ENCODE measurements around the gene TMBIM1.
"Not testable (repeated sequence)": the region's sequence is repeated elsewhere in the genome, so short reads cannot be mapped to it uniquely, and the experiment has no call there.

The TMBIM1 gene

DNA sequence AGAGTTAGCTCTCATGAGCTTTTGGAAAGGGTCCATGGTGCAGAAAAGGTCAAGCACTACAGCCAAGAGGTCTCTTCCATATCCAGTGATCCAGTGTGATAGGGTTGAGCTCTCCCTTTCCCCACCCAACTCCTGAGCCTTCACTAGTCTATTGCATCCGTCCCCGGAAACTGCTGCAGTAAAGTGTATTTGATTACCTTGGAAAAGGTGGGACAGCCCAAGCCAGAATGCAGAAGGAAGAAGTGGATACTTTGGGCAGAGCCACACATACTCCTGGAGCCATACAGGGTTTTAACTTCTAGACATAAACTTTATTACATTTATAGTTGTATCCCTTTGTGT lies 18.4 kb downstream of the TMBIM1 start:
- H3K9ac ChIP-seq (ENCODE audit: low read depth, low read length) = no peak overlapping the region
- peaks cover 58% of the 10 kb centered on the region for H3K36me3 ChIP-seq (ENCODE audit: insufficient read depth, low read length)
- H3K4me2 ChIP-seq (ENCODE audit: low read length) = no peak overlapping the region
- peaks cover 26% of the 10 kb centered on the region for H3K4me1 ChIP-seq (ENCODE audit: control insufficient read depth, insufficient read depth, low read length)
- H3K9me3 ChIP-seq (replicated peaks; ENCODE audit: low read length) = no peaks in the 10 kb centered on the region
- H3K4me3 ChIP-seq (ENCODE audit: low read length) = no peak overlapping the region
- H3K27me3 ChIP-seq (ENCODE audit: control insufficient read depth, insufficient read depth, low read length) = no peaks in the 10 kb centered on the region

DNA sequence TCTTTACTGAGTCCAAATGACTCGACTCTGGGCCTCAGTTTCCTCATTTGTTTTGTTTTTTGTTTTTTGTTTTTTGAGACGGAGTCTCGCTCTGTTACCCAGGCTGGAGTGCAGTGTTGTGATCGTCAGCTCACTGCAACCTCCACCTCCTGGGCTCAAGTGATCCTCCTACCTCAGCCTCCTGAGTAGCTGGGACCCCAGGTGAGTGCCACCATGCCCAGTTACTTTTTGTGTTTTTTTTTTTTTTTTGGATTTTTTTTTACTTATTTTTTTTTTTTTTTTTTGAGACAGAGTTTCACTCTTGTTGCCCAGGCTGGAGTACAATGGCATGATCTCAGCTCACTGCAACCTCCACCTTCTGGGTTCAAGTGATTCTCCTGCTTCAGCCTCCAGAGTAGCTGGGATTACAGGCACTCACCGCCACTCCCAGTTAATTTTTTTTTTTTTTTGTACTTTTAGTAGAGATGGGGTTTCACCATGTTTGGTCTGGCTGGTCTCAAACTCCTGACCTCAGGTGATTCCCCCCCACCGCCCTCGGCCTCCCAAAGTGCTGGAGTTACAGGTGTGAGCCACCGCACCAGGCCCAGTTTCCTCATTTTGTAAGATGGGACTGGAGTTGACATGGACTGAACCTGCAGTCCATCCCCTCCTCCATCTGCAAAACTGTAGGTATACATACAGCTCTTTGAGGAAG lies 18.9 kb downstream of the TMBIM1 start:
- not testable (repeated sequence) for H3K4me3 ChIP-seq (ENCODE audit: low read length); H3K27me3 ChIP-seq (ENCODE audit: control insufficient read depth, insufficient read depth, low read length); H3K9me3 ChIP-seq (replicated peaks; ENCODE audit: low read length)
- Histone ChIP-seq H3K36me3 (ENCODE audit: insufficient read depth, low read length) (peaks cover 53% of the 10 kb centered on the region), H3K4me1 (ENCODE audit: control insufficient read depth, insufficient read depth, low read length) (peaks cover 27% of the 10 kb centered on the region), H3K4me2 (ENCODE audit: low read length) (peak overlapping the region; percentile 61), H3K9ac (ENCODE audit: low read depth, low read length) (peak overlapping the region; percentile 18)

DNA sequence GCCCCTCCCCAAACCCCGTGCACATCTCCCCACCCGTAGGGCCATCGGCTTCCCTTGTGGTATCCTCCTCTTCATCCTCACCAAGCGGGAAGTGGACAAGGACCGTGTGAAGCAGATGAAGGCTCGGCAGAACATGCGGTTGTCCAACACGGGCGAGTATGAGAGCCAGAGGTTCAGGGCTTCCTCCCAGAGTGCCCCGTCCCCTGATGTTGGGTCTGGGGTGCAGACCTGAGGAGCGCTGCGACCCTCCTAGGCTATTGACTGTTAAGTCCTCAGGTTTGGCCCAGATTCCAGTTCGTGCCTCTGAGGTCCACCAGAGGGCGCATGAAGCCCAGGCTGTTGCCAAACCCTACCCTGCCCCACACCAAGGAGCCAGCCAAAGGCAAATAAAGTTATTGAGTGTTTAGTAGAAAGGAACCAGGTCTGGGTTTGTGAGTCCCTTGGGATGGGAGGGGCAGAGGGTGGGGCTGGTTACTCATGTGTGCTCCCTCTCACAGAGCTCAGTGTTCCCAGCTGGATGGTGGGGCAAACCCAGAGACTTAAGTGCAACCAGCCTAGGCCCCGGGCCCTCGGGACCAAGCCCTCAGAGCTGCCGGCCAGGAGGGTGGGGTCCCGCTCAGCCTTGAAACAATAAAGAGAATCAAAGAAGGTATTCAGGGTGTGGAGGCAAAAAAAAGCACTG lies 19.6 kb downstream of the TMBIM1 start:
- Histone ChIP-seq H3K4me2 (ENCODE audit: low read length) (peak overlapping the region; percentile 86), H3K9ac (ENCODE audit: low read depth, low read length) (peak overlapping the region; percentile 19), H3K4me1 (ENCODE audit: control insufficient read depth, insufficient read depth, low read length) (peaks cover 27% of the 10 kb centered on the region), H3K4me3 (ENCODE audit: low read length) (peak overlapping the region; percentile 36), H3K36me3 (ENCODE audit: insufficient read depth, low read length) (peaks cover 46% of the 10 kb centered on the region), H3K9me3 (replicated peaks; ENCODE audit: low read length) (no peaks in the 10 kb centered on the region), H3K27me3 (ENCODE audit: control insufficient read depth, insufficient read depth, low read length) (no peaks in the 10 kb centered on the region)

DNA sequence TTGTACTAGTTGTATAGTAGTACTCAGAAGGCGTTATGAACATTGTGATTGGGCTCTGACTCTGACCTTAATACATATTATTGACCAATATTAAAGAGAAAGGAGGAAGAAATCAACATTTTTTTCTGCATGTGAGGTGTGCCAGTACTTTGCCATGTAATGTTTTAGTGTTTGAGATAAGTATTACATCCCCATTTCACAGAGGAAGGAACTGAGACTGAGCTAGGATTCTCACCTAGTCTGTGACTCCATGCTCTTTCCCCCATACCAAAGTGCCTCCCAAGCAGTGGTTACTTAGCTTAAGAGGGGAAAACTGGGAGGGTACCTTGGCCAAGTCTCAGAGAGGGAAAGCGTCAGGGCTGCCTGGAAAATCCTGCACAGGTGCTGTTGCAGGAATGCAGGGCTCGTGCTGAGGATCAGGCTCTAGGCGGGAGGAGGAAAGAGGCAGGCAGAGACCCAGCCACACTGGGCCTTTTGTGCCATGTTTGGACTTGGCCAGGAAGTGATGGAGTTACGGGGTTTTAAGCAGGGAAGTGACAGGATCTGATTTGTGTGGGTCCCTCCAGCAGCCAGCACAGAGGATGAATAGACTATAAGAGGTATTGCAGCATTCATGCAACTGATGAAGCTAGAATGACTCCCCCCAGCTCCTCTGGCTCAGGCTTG lies 20.3 kb downstream of the TMBIM1 start:
- peak overlapping the region; percentile 86 for H3K4me2 ChIP-seq (ENCODE audit: low read length)
- peaks cover 43% of the 10 kb centered on the region for H3K36me3 ChIP-seq (ENCODE audit: insufficient read depth, low read length)
- H3K27me3 ChIP-seq (ENCODE audit: control insufficient read depth, insufficient read depth, low read length) = no peaks in the 10 kb centered on the region
- H3K4me3 ChIP-seq (ENCODE audit: low read length) = peak overlapping the region; percentile 91
- H3K9me3 ChIP-seq (replicated peaks; ENCODE audit: low read length) = no peaks in the 10 kb centered on the region
- H3K4me1 ChIP-seq (ENCODE audit: control insufficient read depth, insufficient read depth, low read length) = peaks cover 27% of the 10 kb centered on the region
- peak overlapping the region; percentile 87 for H3K9ac ChIP-seq (ENCODE audit: low read depth, low read length)

DNA sequence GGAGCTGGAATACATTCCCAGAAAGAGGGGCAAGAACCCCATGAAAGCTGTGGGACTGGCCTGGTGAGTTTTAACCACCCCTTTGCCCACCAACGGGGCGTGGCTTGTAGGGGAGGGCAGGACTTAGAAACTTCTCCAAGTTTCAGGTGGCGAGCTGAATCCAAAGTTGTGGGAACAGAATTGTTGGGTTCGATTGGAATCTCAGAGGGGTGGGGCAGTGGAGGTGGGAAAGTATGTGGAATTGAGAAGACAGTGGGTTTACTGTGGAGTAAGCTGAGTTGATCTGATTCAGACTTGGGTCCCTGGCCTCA lies 20.9 kb downstream of the TMBIM1 start:
- Histone ChIP-seq H3K4me1 (ENCODE audit: control insufficient read depth, insufficient read depth, low read length) (peaks cover 27% of the 10 kb centered on the region), H3K4me2 (ENCODE audit: low read length) (peak overlapping the region; percentile 86), H3K36me3 (ENCODE audit: insufficient read depth, low read length) (peaks cover 43% of the 10 kb centered on the region), H3K9ac (ENCODE audit: low read depth, low read length) (peak overlapping the region; percentile 87), H3K9me3 (replicated peaks; ENCODE audit: low read length) (no peaks in the 10 kb centered on the region), H3K4me3 (ENCODE audit: low read length) (peak overlapping the region; percentile 91), H3K27me3 (ENCODE audit: control insufficient read depth, insufficient read depth, low read length) (no peaks in the 10 kb centered on the region)

DNA sequence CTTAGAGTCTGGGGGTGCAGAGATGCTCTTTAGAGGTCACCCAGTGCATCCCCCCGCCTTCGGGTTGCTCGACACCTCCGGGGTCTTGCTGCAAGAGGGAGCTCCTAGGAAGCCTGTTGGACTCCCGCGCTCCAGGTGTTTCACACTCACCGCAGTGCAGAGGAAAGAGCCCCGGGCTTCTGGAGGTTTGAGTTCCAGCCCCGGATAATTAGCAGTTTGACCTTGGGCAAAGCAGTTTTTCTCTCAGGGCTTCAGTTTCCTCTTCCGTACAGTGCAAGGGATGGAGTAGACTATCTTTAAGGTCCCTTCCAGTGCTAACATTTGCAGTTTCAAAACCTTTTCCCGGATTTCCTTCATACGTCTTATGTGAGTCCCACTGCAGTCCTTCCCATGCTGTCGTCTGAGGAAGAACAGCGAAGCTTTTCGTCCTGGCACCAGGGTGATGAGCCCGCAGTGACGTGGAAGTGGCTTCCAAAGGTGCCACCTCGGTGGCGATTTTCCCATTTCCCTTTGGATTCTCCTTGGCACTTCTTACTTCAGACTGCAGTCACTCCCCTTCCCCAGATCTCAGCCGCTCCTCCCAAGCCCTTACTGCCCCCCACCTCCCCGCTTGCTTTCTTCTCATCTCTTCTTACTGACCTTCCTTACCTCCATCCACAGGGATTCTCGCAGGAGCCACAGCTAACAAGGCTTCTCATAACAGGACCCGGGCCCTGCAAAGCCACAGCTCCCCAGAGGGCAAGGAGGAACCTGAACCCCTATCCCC lies 21.4 kb downstream of the TMBIM1 start:
- no peaks in the 10 kb centered on the region for H3K9me3 ChIP-seq (replicated peaks; ENCODE audit: low read length)

DNA sequence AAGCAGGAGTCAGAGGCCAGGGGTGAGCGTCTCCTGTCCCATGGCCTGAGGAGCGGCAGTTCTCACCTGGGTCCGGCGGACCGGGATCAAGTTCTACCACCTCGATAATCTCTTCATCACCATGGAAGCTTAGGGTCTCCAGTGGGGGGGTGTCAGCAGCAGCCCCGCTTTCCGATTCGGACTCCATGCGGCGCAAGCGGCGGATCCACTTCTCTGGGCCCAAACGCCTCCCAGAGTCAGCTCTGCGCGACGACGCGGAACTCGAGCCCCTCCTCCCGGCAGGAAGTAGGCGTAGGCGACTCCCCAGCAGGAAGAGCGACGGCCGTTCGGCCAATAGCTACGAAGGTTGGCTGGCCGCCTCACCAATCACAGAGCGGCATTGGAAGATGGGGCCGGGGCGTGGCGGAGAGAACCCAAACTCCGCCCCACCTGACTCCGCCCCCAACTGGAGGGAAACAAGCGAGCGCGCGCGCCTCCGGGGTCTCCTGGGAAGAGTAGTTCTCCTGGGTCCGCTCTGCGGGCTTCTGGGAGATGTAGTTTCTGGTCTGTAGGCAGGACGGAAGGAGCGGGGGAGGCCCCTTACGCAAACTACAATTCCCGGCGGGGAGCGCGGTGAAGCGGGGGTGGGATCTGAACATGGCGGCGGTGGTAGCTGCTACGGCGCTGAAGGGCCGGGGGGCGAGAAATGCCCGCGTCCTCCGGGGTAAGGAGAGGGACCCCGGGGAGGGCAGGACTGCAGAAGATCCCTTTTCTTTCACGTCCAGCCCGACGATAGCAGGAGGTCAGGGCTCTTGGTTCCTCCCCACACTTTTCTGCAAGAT lies 22.2 kb downstream of the TMBIM1 start, which contains the start of the genes AAMP and PNKD:
Gene AAMP, minus strand, starts transcription at position 238 of the 821 bp plus-strand sequence. Its CDS starts 51 bp downstream, at position 187.
Gene PNKD, plus strand, starts transcription at position 620 of the 821 bp plus-strand sequence. Its CDS starts 17 bp downstream, at position 637.
- Histone ChIP-seq H3K4me3 (ENCODE audit: low read length) (peak within 1 kb of the TSS; percentile 98), H3K27me3 (ENCODE audit: control insufficient read depth, insufficient read depth, low read length) (no peaks in the 10 kb centered on the region), H3K4me2 (ENCODE audit: low read length) (peak within 1 kb of the TSS; percentile 98), H3K9me3 (replicated peaks; ENCODE audit: low read length) (no peaks in the 10 kb centered on the region), H3K9ac (ENCODE audit: low read depth, low read length) (peak within 1 kb of the TSS; percentile 95), H3K4me1 (ENCODE audit: control insufficient read depth, insufficient read depth, low read length) (peaks cover 27% of the 10 kb centered on the region), H3K36me3 (ENCODE audit: insufficient read depth, low read length) (peaks cover 43% of the 10 kb centered on the region)

More for the DNA sequence above, 21.4 kb downstream of the TMBIM1 start:
- Histone ChIP-seq H3K4me3 (ENCODE audit: low read length) (peak overlapping the region; percentile 91), H3K36me3 (ENCODE audit: insufficient read depth, low read length) (peaks cover 43% of the 10 kb centered on the region), H3K9ac (ENCODE audit: low read depth, low read length) (peak overlapping the region; percentile 87), H3K4me1 (ENCODE audit: control insufficient read depth, insufficient read depth, low read length) (peaks cover 27% of the 10 kb centered on the region), H3K4me2 (ENCODE audit: low read length) (peak overlapping the region; percentile 86), H3K27me3 (ENCODE audit: control insufficient read depth, insufficient read depth, low read length) (no peaks in the 10 kb centered on the region)

DNA sequence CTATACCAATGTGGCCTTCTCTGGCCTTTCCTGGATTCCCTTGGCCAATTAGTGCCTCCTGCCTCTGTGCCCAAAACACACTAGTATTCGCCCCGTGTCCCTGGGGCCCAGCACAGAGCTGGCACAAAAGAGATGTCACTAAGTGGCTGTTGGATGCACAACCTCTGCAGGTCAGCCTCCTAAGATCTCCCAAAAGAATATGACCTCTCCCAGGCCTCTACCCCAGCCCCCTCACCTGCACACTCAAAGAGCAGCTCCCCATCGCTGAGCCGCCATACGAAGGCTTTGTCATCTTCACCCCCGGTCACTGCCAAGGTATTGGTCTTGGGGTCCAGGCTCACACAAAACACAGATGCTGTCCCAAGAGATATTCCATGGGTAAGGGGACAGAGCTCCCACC lies 25.0 kb downstream of the TMBIM1 start:
- Histone ChIP-seq H3K4me2 (ENCODE audit: low read length) (no peak overlapping the region), H3K4me3 (ENCODE audit: low read length) (no peak overlapping the region), H3K36me3 (ENCODE audit: insufficient read depth, low read length) (peaks cover 44% of the 10 kb centered on the region), H3K9me3 (replicated peaks; ENCODE audit: low read length) (no peaks in the 10 kb centered on the region), H3K27me3 (ENCODE audit: control insufficient read depth, insufficient read depth, low read length) (no peaks in the 10 kb centered on the region), H3K9ac (ENCODE audit: low read depth, low read length) (no peak overlapping the region), H3K4me1 (ENCODE audit: control insufficient read depth, insufficient read depth, low read length) (peaks cover 19% of the 10 kb centered on the region)

DNA sequence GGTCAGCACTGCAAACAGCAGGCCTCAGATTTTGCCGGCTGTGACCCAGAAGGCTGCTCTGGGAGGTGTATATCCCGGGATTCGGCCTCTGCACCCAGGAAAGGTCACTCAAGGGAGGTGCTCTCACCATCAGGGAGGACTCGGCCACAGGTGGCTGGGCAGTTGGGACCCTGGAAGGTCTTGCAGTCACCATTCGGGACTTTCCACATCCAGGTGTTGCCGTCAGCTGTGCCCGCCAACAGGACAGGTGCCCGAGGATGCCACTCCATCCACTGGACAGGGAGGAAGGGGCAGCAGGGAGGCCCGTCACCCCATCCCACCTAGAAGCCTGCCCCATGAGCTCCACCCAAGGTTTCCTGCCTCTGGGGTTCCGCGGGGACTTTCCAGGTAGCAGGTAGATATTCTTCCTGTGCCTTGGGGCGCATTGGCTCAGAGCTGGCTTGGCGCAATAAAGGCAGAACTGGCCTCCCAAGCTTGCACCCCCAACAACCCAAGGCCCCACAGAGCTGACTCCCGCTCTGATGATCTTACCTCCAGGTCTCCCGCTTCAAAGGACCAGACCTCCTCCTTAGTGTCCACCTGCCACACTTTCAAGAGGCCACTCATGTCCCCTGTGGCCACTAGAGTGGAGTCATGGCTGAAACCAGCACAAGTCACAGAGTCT lies 25.9 kb downstream of the TMBIM1 start:
- no peaks in the 10 kb centered on the region for H3K9me3 ChIP-seq (replicated peaks; ENCODE audit: low read length)
- H3K36me3 ChIP-seq (ENCODE audit: insufficient read depth, low read length) = peaks cover 44% of the 10 kb centered on the region
- H3K4me2 ChIP-seq (ENCODE audit: low read length) = no peak overlapping the region
- H3K4me1 ChIP-seq (ENCODE audit: control insufficient read depth, insufficient read depth, low read length) = peaks cover 10% of the 10 kb centered on the region
- H3K4me3 ChIP-seq (ENCODE audit: low read length) = no peak overlapping the region
- no peaks in the 10 kb centered on the region for H3K27me3 ChIP-seq (ENCODE audit: control insufficient read depth, insufficient read depth, low read length)
- H3K9ac ChIP-seq (ENCODE audit: low read depth, low read length) = no peak overlapping the region

DNA sequence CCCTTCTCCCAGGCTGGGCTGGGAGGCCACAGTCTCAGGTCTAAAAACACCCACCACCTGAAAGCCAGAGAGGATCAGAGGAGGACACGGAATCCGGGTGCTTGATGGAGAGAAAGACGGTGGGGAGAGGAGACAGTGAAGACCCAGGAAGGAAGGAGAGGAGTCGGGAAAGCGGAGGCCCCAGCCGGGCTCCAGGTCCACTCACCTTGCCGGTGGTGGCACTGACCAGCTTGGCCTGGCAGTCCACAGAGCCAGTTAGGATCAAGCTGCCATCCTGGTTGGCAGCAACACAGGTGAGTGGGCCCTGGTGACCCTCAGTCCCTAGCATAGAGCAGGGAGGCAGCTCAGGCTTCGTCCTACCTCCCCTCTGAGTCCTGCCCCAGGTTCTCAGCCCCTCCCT lies 26.7 kb downstream of the TMBIM1 start:
- Histone ChIP-seq H3K4me1 (ENCODE audit: control insufficient read depth, insufficient read depth, low read length) (peaks cover 9% of the 10 kb centered on the region), H3K36me3 (ENCODE audit: insufficient read depth, low read length) (peaks cover 44% of the 10 kb centered on the region), H3K27me3 (ENCODE audit: control insufficient read depth, insufficient read depth, low read length) (no peaks in the 10 kb centered on the region), H3K9ac (ENCODE audit: low read depth, low read length) (no peak overlapping the region), H3K4me3 (ENCODE audit: low read length) (no peak overlapping the region), H3K4me2 (ENCODE audit: low read length) (no peak overlapping the region), H3K9me3 (replicated peaks; ENCODE audit: low read length) (no peaks in the 10 kb centered on the region)
